Rectal smooth muscle tissue (tissue), 1 donor: Measurements from ENCODE around the gene MBD3L1.

Experiments used
- H3K27ac ChIP-seq: one replicate; pipeline ENCODE4 v1.7.0; 2013; ENCODE audit warnings: low read depth, low read length, inconsistent platforms
- H3K27me3 ChIP-seq: one replicate; pipeline ENCODE4 v1.7.0; 2013; ENCODE audit warnings: low read length; ENCODE audit not compliant: control insufficient read depth, insufficient read depth
- H3K36me3 ChIP-seq: one replicate; pipeline ENCODE4 v1.7.0; 2013; ENCODE audit warnings: low read length; ENCODE audit not compliant: control insufficient read depth, insufficient read depth
- H3K4me1 ChIP-seq: one replicate; pipeline ENCODE4 v1.7.0; 2013; ENCODE audit warnings: low read length; ENCODE audit not compliant: control insufficient read depth, insufficient read depth
- H3K4me3 ChIP-seq: one replicate; pipeline ENCODE4 v1.7.0; 2013; ENCODE audit warnings: low read length
- H3K9ac ChIP-seq: one replicate; pipeline ENCODE4 v1.7.0; 2013; ENCODE audit warnings: low read length

MBD3L1 gene

GRCh38 chr19:8832132-8833021 is at the start of gene MBD3L1, which contains the start of gene ZNF558:
Gene MBD3L1, plus strand, starts transcription at chr19:8832377. Its CDS starts 10,302 bp downstream, at chr19:8842679.
Gene ZNF558, minus strand, starts transcription at chr19:8832304. Its CDS starts 9,645 bp downstream, at chr19:8822659.
- H3K9ac ChIP-seq = peak within 1 kb of the TSS; percentile 77

GRCh38 chr19:8794823-8795222 is 37.4 kb upstream of the MBD3L1 start:
- Histone ChIP-seq H3K27ac (no peak overlapping the region), H3K9ac (no peak overlapping the region), H3K36me3 (no peaks in the 10 kb centered on the region), H3K4me3 (no peak overlapping the region), H3K4me1 (no peaks in the 10 kb centered on the region), H3K27me3 (no peaks in the 10 kb centered on the region)

More at GRCh38 chr19:8832132-8833021, at the start of gene MBD3L1, which contains the start of gene ZNF558:
- peak within 1 kb of the TSS; percentile 98 for H3K27ac ChIP-seq
- peak within 1 kb of the TSS; percentile 91 for H3K4me3 ChIP-seq
- H3K36me3 ChIP-seq = no peaks in the 10 kb centered on the region
- no peaks in the 10 kb centered on the region for H3K27me3 ChIP-seq
- H3K4me1 ChIP-seq = peaks cover 6% of the 10 kb centered on the region

GRCh38 chr19:8806661-8807060 is 25.5 kb upstream of the MBD3L1 start:
- no peak overlapping the region for H3K27ac ChIP-seq
- peaks cover 26% of the 10 kb centered on the region for H3K36me3 ChIP-seq

DNA sequence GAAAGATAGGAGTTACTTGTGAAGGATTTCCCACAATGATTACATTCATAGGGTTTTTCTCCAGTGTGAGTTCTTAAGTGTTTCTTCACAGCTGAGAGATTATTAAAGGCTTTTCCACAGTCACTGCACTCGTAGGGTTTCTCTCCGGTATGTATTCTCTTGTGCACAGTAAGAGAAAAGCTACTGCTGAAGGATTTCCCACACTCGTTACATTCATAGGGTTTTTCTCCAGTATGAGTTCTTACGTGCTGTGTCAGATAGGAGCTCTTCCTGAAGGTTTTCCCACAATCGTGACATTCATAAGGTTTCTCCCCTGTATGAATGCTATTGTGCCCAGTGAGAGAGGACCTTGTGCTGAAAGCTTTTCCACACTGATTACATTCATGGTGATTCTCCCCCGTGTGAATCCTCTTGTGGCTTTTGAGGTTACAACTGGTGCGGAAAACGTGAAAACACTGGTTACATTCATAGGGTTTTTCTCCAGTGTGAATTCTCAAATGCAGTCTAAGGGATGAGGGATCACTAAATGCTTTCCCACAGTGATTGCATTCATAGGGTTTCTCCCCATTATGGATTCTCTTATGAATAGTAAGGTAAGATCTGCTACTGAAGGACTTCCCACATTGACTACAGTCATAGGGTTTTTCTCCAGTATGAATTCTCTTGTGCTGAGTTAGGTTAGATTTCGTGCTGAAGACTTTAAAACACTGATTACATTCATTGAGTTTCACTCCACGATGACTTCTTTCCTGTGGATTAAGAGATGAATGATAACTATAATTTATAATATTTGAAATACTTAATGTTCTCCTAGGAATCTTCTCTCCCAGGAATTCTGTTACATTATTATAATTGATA is 20.6 kb upstream of the MBD3L1 start:
- Histone ChIP-seq H3K27ac (no peak overlapping the region), H3K4me1 (no peaks in the 10 kb centered on the region), H3K27me3 (no peaks in the 10 kb centered on the region), H3K4me3 (no peak overlapping the region), H3K36me3 (peaks cover 63% of the 10 kb centered on the region), H3K9ac (no peak overlapping the region)

More at GRCh38 chr19:8806661-8807060, 25.5 kb upstream of the MBD3L1 start:
- Histone ChIP-seq H3K9ac (no peak overlapping the region), H3K27me3 (no peaks in the 10 kb centered on the region), H3K4me3 (no peak overlapping the region), H3K4me1 (no peaks in the 10 kb centered on the region)

GRCh38 chr19:8814176-8814575 is 18.0 kb upstream of the MBD3L1 start:
- H3K36me3 ChIP-seq = peaks cover 63% of the 10 kb centered on the region
- no peaks in the 10 kb centered on the region for H3K27me3 ChIP-seq
- no peaks in the 10 kb centered on the region for H3K4me1 ChIP-seq
- H3K4me3 ChIP-seq = no peak overlapping the region
- H3K27ac ChIP-seq = no peak overlapping the region
- no peak overlapping the region for H3K9ac ChIP-seq

- no peak overlapping the region for H3K4me3 ChIP-seq
- H3K36me3 ChIP-seq = peaks cover 64% of the 10 kb centered on the region
- no peak overlapping the region for H3K9ac ChIP-seq
- no peak overlapping the region for H3K27ac ChIP-seq
- H3K4me1 ChIP-seq = no peaks in the 10 kb centered on the region
- H3K27me3 ChIP-seq = no peaks in the 10 kb centered on the region
These were observed 16.4 kb upstream of the MBD3L1 start for GRCh38 chr19:8815780-8816179.

GRCh38 chr19:8820234-8820633 is 11.9 kb upstream of the MBD3L1 start:
- no peak overlapping the region for H3K27ac ChIP-seq
- no peak overlapping the region for H3K9ac ChIP-seq
- H3K4me3 ChIP-seq = no peak overlapping the region
- peaks cover 60% of the 10 kb centered on the region for H3K36me3 ChIP-seq
- H3K4me1 ChIP-seq = no peaks in the 10 kb centered on the region
- H3K27me3 ChIP-seq = no peaks in the 10 kb centered on the region

DNA sequence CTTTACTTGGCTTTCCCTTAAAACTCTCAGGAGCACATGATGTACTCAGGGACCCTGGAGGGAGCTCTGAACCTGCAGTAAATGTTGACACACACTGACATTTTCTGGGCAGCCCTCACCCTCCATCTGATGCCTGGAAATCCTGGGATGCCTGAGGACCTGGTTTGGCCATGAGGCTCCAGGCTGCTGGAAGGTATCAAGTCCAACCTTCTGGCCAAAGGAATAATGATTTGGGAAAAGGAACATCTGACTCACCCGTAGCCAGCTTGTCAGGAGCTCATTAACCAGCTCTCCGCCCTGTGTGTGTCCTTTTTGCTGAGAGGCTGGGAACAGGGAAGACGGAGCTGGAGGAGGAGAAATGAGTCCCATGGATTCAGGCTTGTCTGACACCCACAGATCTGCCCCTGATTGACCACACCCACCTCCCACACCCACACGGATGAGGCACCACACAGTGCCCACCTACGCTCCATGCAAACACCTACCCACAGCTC is 10.4 kb upstream of the MBD3L1 start:
- Histone ChIP-seq H3K4me1 (no peaks in the 10 kb centered on the region), H3K27me3 (no peaks in the 10 kb centered on the region), H3K4me3 (no peak overlapping the region), H3K9ac (no peak overlapping the region), H3K27ac (peak overlapping the region; percentile 47), H3K36me3 (peaks cover 50% of the 10 kb centered on the region)

DNA sequence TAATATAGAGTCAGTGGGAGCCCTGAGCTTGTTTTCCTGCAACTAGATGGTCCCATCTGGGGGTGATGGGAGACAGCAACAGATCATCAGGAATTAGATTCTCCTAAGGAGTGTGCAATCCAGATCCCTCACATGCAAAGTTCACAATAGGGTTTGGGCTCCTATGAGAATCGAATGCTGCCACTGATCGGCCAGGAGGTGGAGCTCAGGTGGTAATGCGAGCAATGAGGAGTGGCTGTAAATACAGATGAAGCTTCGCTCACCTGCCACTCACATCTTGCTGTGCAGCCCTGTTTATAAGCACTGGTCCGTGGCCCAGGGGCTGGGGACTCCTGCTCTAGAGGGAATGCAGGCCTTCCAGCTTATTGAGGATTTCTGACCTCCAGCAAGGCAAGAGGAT is 5.8 kb upstream of the MBD3L1 start:
- no peak overlapping the region for H3K9ac ChIP-seq
- no peaks in the 10 kb centered on the region for H3K27me3 ChIP-seq
- peaks cover 29% of the 10 kb centered on the region for H3K36me3 ChIP-seq
- peaks cover 4% of the 10 kb centered on the region for H3K4me1 ChIP-seq
- no peak overlapping the region for H3K4me3 ChIP-seq
- H3K27ac ChIP-seq = no peak overlapping the region

DNA sequence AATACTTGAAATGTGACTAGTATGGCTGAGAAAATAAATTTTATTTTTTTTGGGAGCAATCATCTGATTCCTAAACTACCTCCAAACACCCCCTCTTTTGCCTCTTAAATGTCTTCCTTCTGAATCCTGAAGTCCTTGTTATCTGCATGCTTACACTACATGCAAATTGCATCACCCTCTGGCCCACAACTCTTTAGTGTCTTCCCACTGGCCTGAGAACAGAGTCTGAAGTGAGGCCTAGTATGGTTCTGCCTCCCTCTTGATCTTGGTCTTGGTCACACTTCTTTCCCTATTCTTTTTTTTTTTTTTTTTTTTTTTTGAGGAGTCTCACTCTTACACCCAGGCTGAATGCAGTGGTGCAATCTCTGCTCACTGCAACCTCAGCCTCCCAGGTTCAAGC is 4.9 kb upstream of the MBD3L1 start:
- Histone ChIP-seq H3K27ac (no peak overlapping the region), H3K4me3 (no peak overlapping the region), H3K27me3 (no peaks in the 10 kb centered on the region), H3K9ac (no peak overlapping the region), H3K4me1 (peaks cover 6% of the 10 kb centered on the region), H3K36me3 (peaks cover 21% of the 10 kb centered on the region)

DNA sequence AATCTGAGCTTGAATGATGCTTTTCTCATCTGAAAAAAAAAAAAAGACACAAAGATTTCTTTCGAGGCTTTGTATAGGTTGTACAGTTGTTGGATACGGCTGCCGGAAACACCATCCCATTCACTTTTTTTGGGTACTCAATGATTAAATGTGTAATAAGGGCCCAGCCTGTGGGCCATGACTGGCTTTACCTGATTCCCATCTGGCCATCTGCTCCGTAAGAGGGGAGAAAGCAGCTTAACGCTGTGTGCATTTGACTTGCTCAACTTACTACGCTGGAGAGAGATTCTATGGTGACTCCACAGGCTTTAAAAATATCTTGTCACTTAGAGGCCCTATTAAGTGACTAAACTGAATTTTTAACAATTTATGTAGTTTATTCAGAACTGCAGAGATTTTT is 804 bp upstream of the MBD3L1 start:
- H3K27ac ChIP-seq = peak overlapping the region; percentile 98
- peaks cover 6% of the 10 kb centered on the region for H3K4me1 ChIP-seq
- peak overlapping the region; percentile 77 for H3K9ac ChIP-seq

GRCh38 chr19:8831832-8832131 is 395 bp upstream of the MBD3L1 start:
- peak overlapping the region; percentile 77 for H3K9ac ChIP-seq
- peaks cover 6% of the 10 kb centered on the region for H3K4me1 ChIP-seq
- peak overlapping the region; percentile 98 for H3K27ac ChIP-seq
- H3K4me3 ChIP-seq = peak overlapping the region; percentile 91
- H3K36me3 ChIP-seq = no peaks in the 10 kb centered on the region
- no peaks in the 10 kb centered on the region for H3K27me3 ChIP-seq

More for the DNA sequence above, 804 bp upstream of the MBD3L1 start:
- H3K4me3 ChIP-seq = peak overlapping the region; percentile 91
- H3K36me3 ChIP-seq = no peaks in the 10 kb centered on the region
- no peaks in the 10 kb centered on the region for H3K27me3 ChIP-seq
